B cell (primary cell): ENCODE measurements around the gene HAP1.
"Not testable (repeated sequence)": the region's sequence is repeated elsewhere in the genome, so short reads cannot be mapped to it uniquely, and the experiment has no call there.

Experiments
- EZH2 ChIP-seq: IDR thresholded peaks from 2 replicates; pipeline ENCODE4 v1.6.1; 2012; ENCODE audit warnings: borderline replicate concordance, low read depth, mild to moderate bottlenecking, moderate library complexity, low read length; ENCODE audit not compliant: insufficient read depth, poor library complexity, severe bottlenecking
- TF ChIP-seq, protein P1 (sequence below): fragments of 200-600 bp; IDR thresholded peaks from one replicate; pipeline ENCODE4 v1.8.0; 2022; ENCODE audit warnings: antibody characterized with exemption, mild to moderate bottlenecking

DNA sequence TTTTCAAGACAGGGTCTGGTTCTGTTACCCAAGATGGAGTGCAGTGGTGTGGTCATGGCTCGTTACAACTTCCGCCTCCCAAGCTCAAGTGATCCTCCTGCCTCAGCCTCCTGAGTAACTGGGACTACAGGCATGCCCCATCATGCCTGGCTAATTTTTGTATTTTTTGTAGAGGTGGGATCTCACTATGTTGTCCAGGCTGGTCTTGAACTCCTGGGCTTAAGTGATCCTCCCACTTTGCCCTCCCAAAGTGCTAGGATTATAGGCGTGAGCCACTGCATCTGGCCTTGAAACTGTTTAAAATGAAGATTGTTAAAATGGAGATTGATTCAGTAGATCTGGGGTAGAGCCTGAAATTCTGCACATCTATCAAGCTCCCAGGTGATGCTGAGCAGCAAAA is 33.6 kb downstream of the HAP1 start:
- TF ChIP-seq, protein P1, sequence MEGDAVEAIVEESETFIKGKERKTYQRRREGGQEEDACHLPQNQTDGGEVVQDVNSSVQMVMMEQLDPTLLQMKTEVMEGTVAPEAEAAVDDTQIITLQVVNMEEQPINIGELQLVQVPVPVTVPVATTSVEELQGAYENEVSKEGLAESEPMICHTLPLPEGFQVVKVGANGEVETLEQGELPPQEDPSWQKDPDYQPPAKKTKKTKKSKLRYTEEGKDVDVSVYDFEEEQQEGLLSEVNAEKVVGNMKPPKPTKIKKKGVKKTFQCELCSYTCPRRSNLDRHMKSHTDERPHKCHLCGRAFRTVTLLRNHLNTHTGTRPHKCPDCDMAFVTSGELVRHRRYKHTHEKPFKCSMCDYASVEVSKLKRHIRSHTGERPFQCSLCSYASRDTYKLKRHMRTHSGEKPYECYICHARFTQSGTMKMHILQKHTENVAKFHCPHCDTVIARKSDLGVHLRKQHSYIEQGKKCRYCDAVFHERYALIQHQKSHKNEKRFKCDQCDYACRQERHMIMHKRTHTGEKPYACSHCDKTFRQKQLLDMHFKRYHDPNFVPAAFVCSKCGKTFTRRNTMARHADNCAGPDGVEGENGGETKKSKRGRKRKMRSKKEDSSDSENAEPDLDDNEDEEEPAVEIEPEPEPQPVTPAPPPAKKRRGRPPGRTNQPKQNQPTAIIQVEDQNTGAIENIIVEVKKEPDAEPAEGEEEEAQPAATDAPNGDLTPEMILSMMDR = not testable (repeated sequence)
- not testable (repeated sequence) for TF ChIP-seq EZH2
